HG02642 (cell line): ENCODE measurements around the gene RAP1GDS1.
"Not testable (repeated sequence)": the region's sequence is repeated elsewhere in the genome, so short reads cannot be mapped to it uniquely, and the experiment has no call there.

Experiments
- ATAC-seq: cut with Tn5 transposase; IDR thresholded peaks from one replicate; pipeline ENCODE4 v1.9.1; 2021; ENCODE audit warnings: mild to moderate bottlenecking; ENCODE audit not compliant: unreplicated experiment, poor library complexity

Gene RAP1GDS1

GRCh38 chr4:98287328-98287727, 26.1 kb downstream of the RAP1GDS1 start:
- ATAC-seq = no peak

GRCh38 chr4:98288671-98289070, 27.5 kb downstream of the RAP1GDS1 start:
- ATAC-seq = not testable (repeated sequence)

- ATAC-seq = peak; percentile 74
Observed at GRCh38 chr4:98289375-98289774, 28.2 kb downstream of the RAP1GDS1 start.

GRCh38 chr4:98290511-98290910, 29.3 kb downstream of the RAP1GDS1 start:
- ATAC-seq = no peak

- no peak for ATAC-seq
Observed at GRCh38 chr4:98293104-98293887, 32.1 kb downstream of the RAP1GDS1 start.

- ATAC-seq = no peak
Observed at GRCh38 chr4:98298022-98298421, 36.8 kb downstream of the RAP1GDS1 start.

- ATAC-seq = no peak
Observed at GRCh38 chr4:98300706-98301105, 39.5 kb downstream of the RAP1GDS1 start.

GRCh38 chr4:98305576-98305975, 44.4 kb downstream of the RAP1GDS1 start:
- no peak for ATAC-seq

- no peak for ATAC-seq
Observed at GRCh38 chr4:98310867-98311266, 49.7 kb downstream of the RAP1GDS1 start.

GRCh38 chr4:98311656-98312055, 50.5 kb downstream of the RAP1GDS1 start:
- no peak for ATAC-seq

- ATAC-seq = no peak
Observed at GRCh38 chr4:98314791-98315565, 53.8 kb downstream of the RAP1GDS1 start.

GRCh38 chr4:98318521-98318920, 57.3 kb downstream of the RAP1GDS1 start:
- no peak for ATAC-seq

GRCh38 chr4:98319021-98319420, 57.8 kb downstream of the RAP1GDS1 start:
- no peak for ATAC-seq

GRCh38 chr4:98326168-98326567, 65.0 kb downstream of the RAP1GDS1 start:
- ATAC-seq = no peak

GRCh38 chr4:98327694-98328093, 66.5 kb downstream of the RAP1GDS1 start:
- ATAC-seq = no peak

- ATAC-seq = not testable (repeated sequence)
Observed at GRCh38 chr4:98329879-98330640, 68.9 kb downstream of the RAP1GDS1 start.

- ATAC-seq = no peak
Observed at GRCh38 chr4:98332017-98332416, 70.8 kb downstream of the RAP1GDS1 start.

GRCh38 chr4:98334461-98334860, 73.3 kb downstream of the RAP1GDS1 start:
- no peak for ATAC-seq

GRCh38 chr4:98338761-98339438, 77.7 kb downstream of the RAP1GDS1 start:
- no peak for ATAC-seq

- ATAC-seq = no peak
Observed at GRCh38 chr4:98341309-98341708, 80.1 kb downstream of the RAP1GDS1 start.
